HFFc6 (cell line): Measurements from ENCODE around the gene SLA2. TPM values are rescaled to one million over a fixed set of nuclear protein-coding genes. Genes with fewer than 3 reads are reported as not detected.

Experiments
- DNase-seq: peaks from one replicate; pipeline ENCODE4 v3.0.0-alpha.2; 2018
- H3K27ac Mint-ChIP-seq: 2 replicates; pipeline ENCODE4 v1.8.0; 2020; ENCODE audit warnings: mild to moderate bottlenecking, mixed read lengths
- H3K27me3 Mint-ChIP-seq: 2 replicates; pipeline ENCODE4 v1.8.0; 2021; ENCODE audit warnings: mild to moderate bottlenecking, moderate library complexity, mixed read lengths; ENCODE audit not compliant: insufficient read depth
- H3K36me3 Mint-ChIP-seq: 2 replicates; pipeline ENCODE4 v1.8.0; 2021; ENCODE audit warnings: low read depth, mixed read lengths
- H3K4me1 Mint-ChIP-seq: 2 replicates; pipeline ENCODE4 v1.8.0; 2020; ENCODE audit warnings: low read depth, mixed read lengths
- H3K4me3 Mint-ChIP-seq: 2 replicates; pipeline ENCODE4 v1.8.0; 2020; ENCODE audit warnings: mild to moderate bottlenecking, moderate library complexity, mixed read lengths
- H3K9me3 Mint-ChIP-seq: 2 replicates; pipeline ENCODE4 v1.8.0; 2020; ENCODE audit warnings: mild to moderate bottlenecking, mixed read lengths
- CTCF ChIP-seq: fragments of 200-600 bp; sonication (generic); IDR thresholded peaks from 2 replicates; pipeline ENCODE4 v1.5.0; 2021; ENCODE audit warnings: antibody characterized with exemption, mild to moderate bottlenecking
- total RNA-seq, 6 experiments: library from RNA; stranded (reverse); fragmentation: NEBNext Ultra II Directional; extraction: Animal tissue kit (Norgen Biotek cat#: 25700); gene quantifications; 2 replicates in 1 of 6; 3 replicates in 5 of 6; pipeline ENCODE4 v1.2.3, GENCODE V29; 2021

The SLA2 gene
- total RNA-seq, 6 experiments from 2014 or later = not detected

DNA sequence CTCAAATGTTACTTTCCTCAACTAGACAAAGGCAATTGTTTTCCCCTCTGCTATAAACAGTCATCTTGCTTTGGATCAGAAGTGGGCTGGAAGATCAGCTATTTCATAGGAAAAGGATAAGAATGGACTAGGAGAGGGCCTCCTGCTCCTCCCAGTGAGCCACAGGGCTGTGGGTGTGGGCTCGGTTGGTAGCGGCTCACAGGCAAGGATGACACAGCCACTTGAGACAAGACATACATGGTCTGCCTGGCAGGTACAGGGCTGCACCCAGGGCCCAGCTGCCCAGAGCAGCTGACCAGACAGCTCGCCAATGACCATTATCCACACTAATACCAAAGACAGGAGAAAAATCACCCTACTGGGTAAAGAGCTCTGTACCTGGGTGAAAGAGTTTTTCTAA lies 9.0 kb upstream of the SLA2 start:
- no peak for DNase-seq
- Mint-ChIP-seq H3K9me3 (no peaks in the 10 kb centered on the region), H3K27ac (no peak overlapping the region), H3K27me3 (no peaks in the 10 kb centered on the region; the same call in 1 of the 2 replicates), H3K4me1 (no peaks in the 10 kb centered on the region), H3K4me3 (no peak overlapping the region), H3K36me3 (peaks cover 5% of the 10 kb centered on the region; the same call in 1 of the 2 replicates)
- TF ChIP-seq CTCF = no peak

GRCh38 chr20:36654506-36654905 lies 8.5 kb upstream of the SLA2 start:
- Mint-ChIP-seq H3K36me3 (peaks cover 5% of the 10 kb centered on the region; the same call in 1 of the 2 replicates), H3K27ac (no peak overlapping the region), H3K9me3 (no peaks in the 10 kb centered on the region)

DNA sequence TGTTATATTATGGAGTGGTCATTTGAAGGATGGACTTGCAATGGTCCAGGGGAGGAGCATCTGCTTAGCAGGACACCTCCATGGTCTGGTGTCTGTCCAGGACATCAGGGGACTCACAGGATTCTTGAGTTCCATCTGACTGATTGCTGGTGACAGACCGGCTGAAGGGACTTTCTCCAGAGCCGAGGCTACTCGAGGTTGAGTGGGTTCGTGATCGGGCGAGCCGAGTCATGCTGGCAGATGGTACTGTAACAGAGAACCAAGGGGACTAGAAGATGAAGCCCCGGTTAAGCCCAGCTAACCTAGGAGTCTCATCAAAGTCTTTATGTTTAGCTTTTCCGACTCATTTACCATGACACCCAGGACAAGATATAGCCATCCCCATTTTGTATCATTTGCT lies 7.5 kb upstream of the SLA2 start:
- Mint-ChIP-seq H3K4me3 (no peak overlapping the region), H3K4me1 (no peaks in the 10 kb centered on the region), H3K27me3 (no peaks in the 10 kb centered on the region; the same call in 1 of the 2 replicates), H3K9me3 (no peaks in the 10 kb centered on the region), H3K27ac (no peak overlapping the region), H3K36me3 (peaks cover 5% of the 10 kb centered on the region; the same call in 1 of the 2 replicates)
- TF ChIP-seq CTCF = no peak
- no peak for DNase-seq

More at GRCh38 chr20:36654506-36654905, 8.5 kb upstream of the SLA2 start:
- TF ChIP-seq CTCF = no peak
- no peak for DNase-seq
- Mint-ChIP-seq H3K4me3 (no peak overlapping the region), H3K27me3 (no peaks in the 10 kb centered on the region; the same call in 1 of the 2 replicates), H3K4me1 (no peaks in the 10 kb centered on the region)

GRCh38 chr20:36647196-36648121 lies 1.5 kb upstream of the SLA2 start:
- Mint-ChIP-seq H3K27ac (no peak overlapping the region), H3K36me3 (peaks cover 5% of the 10 kb centered on the region; the same call in 1 of the 2 replicates), H3K4me3 (no peak overlapping the region), H3K27me3 (peaks cover 7% of the 10 kb centered on the region), H3K9me3 (no peaks in the 10 kb centered on the region), H3K4me1 (no peaks in the 10 kb centered on the region)
- DNase-seq = no peak
- TF ChIP-seq CTCF = no peak

DNA sequence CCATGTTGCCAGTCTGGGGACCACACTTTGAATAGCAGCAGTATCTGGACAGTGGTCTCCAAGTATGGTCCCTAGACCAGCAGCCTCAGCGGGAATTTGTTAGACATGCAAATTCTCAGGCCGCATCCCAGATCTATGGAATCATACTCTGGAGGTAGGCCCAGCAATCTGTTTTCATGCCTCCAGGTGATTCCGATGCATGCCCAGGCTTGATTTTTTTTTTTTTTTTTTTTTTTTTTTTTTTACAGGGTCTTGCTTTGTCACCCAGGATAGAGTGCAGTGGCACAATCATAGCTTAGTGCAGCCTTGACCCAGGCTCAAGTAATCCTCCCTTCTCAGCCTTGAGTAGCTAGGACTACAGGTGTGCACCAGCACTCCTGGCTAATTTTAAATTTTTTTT lies 682 bp upstream of the SLA2 start:
- peaks cover 7% of the 10 kb centered on the region for H3K27me3 Mint-ChIP-seq

More for the DNA sequence above, 682 bp upstream of the SLA2 start:
- TF ChIP-seq CTCF = no peak
- Mint-ChIP-seq H3K4me1 (no peaks in the 10 kb centered on the region), H3K4me3 (no peak overlapping the region), H3K27ac (no peak overlapping the region), H3K36me3 (peaks cover 5% of the 10 kb centered on the region; the same call in 1 of the 2 replicates), H3K9me3 (no peaks in the 10 kb centered on the region)
- DNase-seq = no peak
